HEK293T (cell line): Measurements from ENCODE around the gene B9D2.

Experiments used
- CTCF ChIA-PET: fragments of 350-600 bp; formaldehyde crosslinking; extraction: SDS; loops from one replicate; lab custom pipeline; 2021; ENCODE audit warnings: antibody characterized with exemption, inconsistent platforms; lab: Yijun Ruan, JAX
- POLR2A ChIA-PET: fragments of 350-600 bp; formaldehyde crosslinking; extraction: SDS; loops from one replicate; lab custom pipeline; 2020; ENCODE audit warnings: antibody characterized with exemption, inconsistent platforms; lab: Yijun Ruan, JAX
- DNase-seq: peaks from one replicate; pipeline ENCODE4 v3.0.0; 2012; ENCODE audit warnings: mixed read lengths; ENCODE audit errors: extremely low spot score
- ARNT ChIP-seq: fragments of 450-650 bp; IDR thresholded peaks from 2 replicates; pipeline ENCODE4 v1.6.1; 2017; ENCODE audit warnings: mild to moderate bottlenecking
- BHLHE40 ChIP-seq: fragments of 450-650 bp; IDR thresholded peaks from 2 replicates; pipeline ENCODE4 v1.6.1; 2016; ENCODE audit warnings: mild to moderate bottlenecking, moderate library complexity, borderline replicate concordance
- CTBP1 ChIP-seq: fragments of 450-650 bp; IDR thresholded peaks from 2 replicates; pipeline ENCODE4 v1.6.1; 2016; ENCODE audit warnings: borderline replicate concordance
- ELF4 ChIP-seq: fragments of 450-650 bp; IDR thresholded peaks from 2 replicates; pipeline ENCODE4 v1.6.1; 2017; ENCODE audit warnings: antibody characterized with exemption
- FOXA1 ChIP-seq: fragments of 450-650 bp; IDR thresholded peaks from 2 replicates; pipeline ENCODE4 v1.6.1; 2016; ENCODE audit warnings: mild to moderate bottlenecking
- FOXK2 ChIP-seq: fragments of 450-650 bp; IDR thresholded peaks from 2 replicates; pipeline ENCODE4 v1.6.1; 2016; ENCODE audit warnings: mild to moderate bottlenecking
- FOXM1 ChIP-seq: fragments of 450-650 bp; IDR thresholded peaks from 2 replicates; pipeline ENCODE4 v1.6.1; 2017; ENCODE audit warnings: mild to moderate bottlenecking, borderline replicate concordance
- HDGF ChIP-seq: fragments of 450-650 bp; IDR thresholded peaks from 2 replicates; pipeline ENCODE4 v1.6.1; 2017; ENCODE audit warnings: antibody characterized with exemption, borderline replicate concordance
- L3MBTL2 ChIP-seq: fragments of 450-650 bp; conservative IDR thresholded peaks from 2 replicates; pipeline ENCODE4 v1.6.1; 2016; ENCODE audit warnings: mild to moderate bottlenecking
- LEF1 ChIP-seq: fragments of 450-650 bp; IDR thresholded peaks from 2 replicates; pipeline ENCODE4 v1.6.1; 2017; ENCODE audit warnings: mild to moderate bottlenecking, borderline replicate concordance
- NFRKB ChIP-seq: fragments of 450-650 bp; IDR thresholded peaks from 2 replicates; pipeline ENCODE4 v1.6.1; 2016; ENCODE audit warnings: mild to moderate bottlenecking, moderate library complexity
- SP1 ChIP-seq: fragments of 450-650 bp; IDR thresholded peaks from 2 replicates; pipeline ENCODE4 v1.6.1; 2017
- SUZ12 ChIP-seq: fragments of 450-650 bp; IDR thresholded peaks from 2 replicates; pipeline ENCODE4 v1.6.1; 2016; ENCODE audit warnings: mild to moderate bottlenecking
- TARDBP ChIP-seq: fragments of 450-650 bp; IDR thresholded peaks from 2 replicates; pipeline ENCODE4 v1.6.1; 2016
- ZNF384 ChIP-seq: fragments of 450-650 bp; IDR thresholded peaks from 2 replicates; pipeline ENCODE4 v1.6.1; 2016
- TF ChIP-seq, protein P1 (sequence below): fragments of 450-650 bp; IDR thresholded peaks from 2 replicates; pipeline ENCODE4 v1.6.1; 2016

The B9D2 gene

GRCh38 chr19:41397086-41398049 lies 33.4 kb upstream of the B9D2 start, which contains the start of the genes BCKDHA and EXOSC5:
BCKDHA (plus strand) TSS chr19:41397818; CDS start chr19:41397828, 10 bp downstream.
EXOSC5 (minus strand) TSS chr19:41397359; CDS start chr19:41397328, 31 bp downstream.
- POLR2A ChIA-PET = interaction anchor here (1.0 kb wide), 1 partner anchor 42 kb away, joined by 3 read pairs; the partner anchor contains the start of gene DMAC2
- CTCF ChIA-PET = no interaction called here
- peak; percentile 99 for DNase-seq
- TF ChIP-seq, protein P1, sequence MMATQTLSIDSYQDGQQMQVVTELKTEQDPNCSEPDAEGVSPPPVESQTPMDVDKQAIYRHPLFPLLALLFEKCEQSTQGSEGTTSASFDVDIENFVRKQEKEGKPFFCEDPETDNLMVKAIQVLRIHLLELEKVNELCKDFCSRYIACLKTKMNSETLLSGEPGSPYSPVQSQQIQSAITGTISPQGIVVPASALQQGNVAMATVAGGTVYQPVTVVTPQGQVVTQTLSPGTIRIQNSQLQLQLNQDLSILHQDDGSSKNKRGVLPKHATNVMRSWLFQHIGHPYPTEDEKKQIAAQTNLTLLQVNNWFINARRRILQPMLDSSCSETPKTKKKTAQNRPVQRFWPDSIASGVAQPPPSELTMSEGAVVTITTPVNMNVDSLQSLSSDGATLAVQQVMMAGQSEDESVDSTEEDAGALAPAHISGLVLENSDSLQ = peak; percentile 26; the same call in 1 of the 2 replicates
- peak; percentile 96 for TF ChIP-seq L3MBTL2
- peak; percentile 97 for TF ChIP-seq FOXK2
- TF ChIP-seq LEF1 = no peak
- TF ChIP-seq FOXA1 = no peak
- no peak for TF ChIP-seq ZNF384
- TF ChIP-seq SP1 = no peak
- TF ChIP-seq CTBP1 = no peak
- TF ChIP-seq NFRKB = peak; percentile 93
- TF ChIP-seq ARNT = peak; percentile 25; the same call in 1 of the 2 replicates
- no peak for TF ChIP-seq FOXM1
- TF ChIP-seq ELF4 = peak; percentile 68
- TF ChIP-seq BHLHE40 = no peak
- no peak for TF ChIP-seq TARDBP

DNA sequence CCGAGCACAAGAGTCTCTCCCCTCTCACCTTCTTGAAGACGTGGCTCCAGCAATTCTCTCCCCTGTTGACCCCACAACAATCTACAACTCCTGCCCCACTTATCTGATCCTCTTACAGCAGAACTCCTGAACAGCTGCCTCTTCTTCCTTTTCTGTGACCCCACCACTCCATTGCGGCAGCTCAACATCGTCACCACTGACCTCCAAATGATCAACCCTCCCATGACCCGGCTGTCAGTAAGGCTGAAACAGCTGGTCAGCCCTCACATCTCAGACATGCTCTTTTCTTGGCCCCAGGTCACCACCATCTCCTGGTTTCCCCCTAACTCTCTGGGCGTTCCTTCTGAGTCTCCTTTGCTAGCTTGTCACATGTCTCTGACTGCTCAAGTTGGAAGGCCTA lies 31.4 kb upstream of the B9D2 start:
- DNase-seq = no peak
- POLR2A ChIA-PET = interaction anchor here (0.6 to 1.4 kb wide), 2 partner anchors 9 to 39 kb away, joined by 3 read pairs; no protein-coding TSS in a partner anchor
- TF ChIP-seq SUZ12 (no peak), LEF1 (no peak), FOXA1 (no peak), CTBP1 (no peak), HDGF (no peak), SP1 (no peak), ARNT (no peak), ZNF384 (no peak), ELF4 (no peak), NFRKB (no peak), FOXM1 (no peak), BHLHE40 (no peak), L3MBTL2 (no peak), TARDBP (no peak), FOXK2 (no peak)
- TF ChIP-seq, protein P1 = no peak
- CTCF ChIA-PET = no interaction called here

DNA sequence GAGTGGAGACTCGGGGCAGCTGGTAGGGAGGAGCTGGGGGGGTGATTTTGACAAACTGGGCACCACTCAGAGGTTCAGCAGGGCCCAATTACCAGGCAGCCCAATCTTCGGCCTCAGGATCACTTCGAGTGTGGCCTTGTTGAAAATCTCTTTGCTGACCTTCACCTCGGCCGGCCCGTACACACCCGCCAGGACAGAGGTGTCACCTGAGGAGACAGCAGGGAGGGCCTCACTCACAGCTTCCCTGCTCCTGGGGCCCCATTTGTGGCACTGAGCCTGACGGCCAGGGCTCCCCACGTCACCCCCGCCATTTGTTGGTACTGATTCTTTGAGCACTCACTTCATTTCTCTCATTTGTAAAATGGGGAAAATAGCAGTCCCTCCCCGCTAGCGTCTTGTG lies 28.8 kb upstream of the B9D2 start:
- ChIA-PET CTCF (no interaction called here), POLR2A (interaction anchor here (1.4 kb wide), 1 partner anchor 28 kb away, joined by 3 read pairs; no protein-coding TSS in a partner anchor)
- no peak for TF ChIP-seq TARDBP
- TF ChIP-seq L3MBTL2 = no peak
- TF ChIP-seq, protein P1 = no peak
- no peak for TF ChIP-seq SUZ12
- TF ChIP-seq FOXM1 = no peak
- no peak for TF ChIP-seq LEF1
- TF ChIP-seq ZNF384 = no peak
- TF ChIP-seq NFRKB = no peak
- TF ChIP-seq ARNT = no peak
- TF ChIP-seq SP1 = no peak
- no peak for TF ChIP-seq FOXK2
- TF ChIP-seq ELF4 = no peak
- TF ChIP-seq BHLHE40 = no peak
- no peak for TF ChIP-seq CTBP1
- TF ChIP-seq HDGF = no peak
- TF ChIP-seq FOXA1 = no peak
- DNase-seq = no peak

DNA sequence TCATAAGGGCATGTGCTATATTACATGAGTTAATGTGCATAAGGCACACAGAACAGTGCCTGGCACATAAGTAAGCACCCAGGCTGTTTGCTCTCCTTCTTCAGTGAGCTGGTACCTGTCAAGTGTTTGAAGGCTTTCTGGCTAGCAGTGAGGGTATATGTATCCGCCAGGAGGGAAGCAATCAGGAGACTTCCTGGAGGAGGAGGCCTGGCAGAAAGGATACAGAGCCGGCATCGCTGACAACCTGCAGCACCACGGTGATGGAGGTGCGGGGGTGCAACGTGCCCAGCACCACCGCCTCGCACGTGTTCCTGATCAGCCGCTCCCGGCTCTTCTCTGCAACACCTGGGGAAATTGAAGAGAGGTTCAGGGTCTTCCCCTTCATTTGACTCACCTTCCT lies 27.7 kb upstream of the B9D2 start:
- no peak for DNase-seq
- POLR2A ChIA-PET = no interaction called here
- CTCF ChIA-PET = no interaction called here
- TF ChIP-seq, protein P1 = no peak
- no peak for TF ChIP-seq ARNT
- no peak for TF ChIP-seq LEF1
- TF ChIP-seq L3MBTL2 = no peak
- no peak for TF ChIP-seq CTBP1
- no peak for TF ChIP-seq BHLHE40
- no peak for TF ChIP-seq HDGF
- TF ChIP-seq NFRKB = no peak
- TF ChIP-seq FOXA1 = no peak
- no peak for TF ChIP-seq SUZ12
- TF ChIP-seq ZNF384 = no peak
